Measurements from ENCODE around the gene SCAND1.
"Not testable (repeated sequence)": the region's sequence is repeated elsewhere in the genome, so short reads cannot be mapped to it uniquely, and the experiment has no call there.

- TF ChIP-seq POLR2AphosphoS5 (IDR thresholded peaks at IDR 0.05); TAF1 (IDR thresholded peaks at IDR 0.05; ENCODE audit: low read depth); EP300 (conservative IDR thresholded peaks at IDR 0.05; ENCODE audit: poor library complexity, severe bottlenecking); SMC3 (conservative IDR thresholded peaks at IDR 0.05; ENCODE audit: poor library complexity): not testable (repeated sequence)
- TF ChIP-seq, protein P1, sequence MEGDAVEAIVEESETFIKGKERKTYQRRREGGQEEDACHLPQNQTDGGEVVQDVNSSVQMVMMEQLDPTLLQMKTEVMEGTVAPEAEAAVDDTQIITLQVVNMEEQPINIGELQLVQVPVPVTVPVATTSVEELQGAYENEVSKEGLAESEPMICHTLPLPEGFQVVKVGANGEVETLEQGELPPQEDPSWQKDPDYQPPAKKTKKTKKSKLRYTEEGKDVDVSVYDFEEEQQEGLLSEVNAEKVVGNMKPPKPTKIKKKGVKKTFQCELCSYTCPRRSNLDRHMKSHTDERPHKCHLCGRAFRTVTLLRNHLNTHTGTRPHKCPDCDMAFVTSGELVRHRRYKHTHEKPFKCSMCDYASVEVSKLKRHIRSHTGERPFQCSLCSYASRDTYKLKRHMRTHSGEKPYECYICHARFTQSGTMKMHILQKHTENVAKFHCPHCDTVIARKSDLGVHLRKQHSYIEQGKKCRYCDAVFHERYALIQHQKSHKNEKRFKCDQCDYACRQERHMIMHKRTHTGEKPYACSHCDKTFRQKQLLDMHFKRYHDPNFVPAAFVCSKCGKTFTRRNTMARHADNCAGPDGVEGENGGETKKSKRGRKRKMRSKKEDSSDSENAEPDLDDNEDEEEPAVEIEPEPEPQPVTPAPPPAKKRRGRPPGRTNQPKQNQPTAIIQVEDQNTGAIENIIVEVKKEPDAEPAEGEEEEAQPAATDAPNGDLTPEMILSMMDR (IDR thresholded peaks at IDR 0.05; ENCODE audit: poor library complexity, severe bottlenecking) = not testable (repeated sequence)
Measured at GRCh38 chr20:36001331-36001730, 47.0 kb upstream of the SCAND1 start.

Data from neural cell (in vitro differentiated cells).